AG04449 (cell line): ENCODE data around the gene PLA2G2D.

Experiments used
- CTCF ChIA-PET: fragments of 350-600 bp; formaldehyde crosslinking; extraction: SDS; loops from one replicate; lab custom pipeline; 2021; ENCODE audit warnings: antibody characterized with exemption; lab: Yijun Ruan, JAX
- POLR2A ChIA-PET: fragments of 400-600, 350-600 bp; formaldehyde crosslinking; extraction: SDS; loops from one replicate; lab custom pipeline; 2020; ENCODE audit warnings: antibody characterized with exemption, inconsistent platforms; lab: Yijun Ruan, JAX
- DNase-seq: peaks from one replicate; pipeline ENCODE4 v3.0.0-alpha.2; 2010; ENCODE audit warnings: low read depth, low spot score
- H3K4me3 ChIP-seq: 2 replicates; pipeline ENCODE4 v1.5.1; 2011; ENCODE audit warnings: low read depth, mild to moderate bottlenecking, control low read depth, low read length
- TF ChIP-seq, protein P1 (sequence below): IDR thresholded peaks from one replicate; pipeline ENCODE4 v1.5.1; 2011; ENCODE audit warnings: mild to moderate bottlenecking, moderate library complexity, low read length, control low read depth, inconsistent platforms; ENCODE audit not compliant: insufficient read depth; ENCODE audit errors: missing control alignments

The PLA2G2D gene

DNA sequence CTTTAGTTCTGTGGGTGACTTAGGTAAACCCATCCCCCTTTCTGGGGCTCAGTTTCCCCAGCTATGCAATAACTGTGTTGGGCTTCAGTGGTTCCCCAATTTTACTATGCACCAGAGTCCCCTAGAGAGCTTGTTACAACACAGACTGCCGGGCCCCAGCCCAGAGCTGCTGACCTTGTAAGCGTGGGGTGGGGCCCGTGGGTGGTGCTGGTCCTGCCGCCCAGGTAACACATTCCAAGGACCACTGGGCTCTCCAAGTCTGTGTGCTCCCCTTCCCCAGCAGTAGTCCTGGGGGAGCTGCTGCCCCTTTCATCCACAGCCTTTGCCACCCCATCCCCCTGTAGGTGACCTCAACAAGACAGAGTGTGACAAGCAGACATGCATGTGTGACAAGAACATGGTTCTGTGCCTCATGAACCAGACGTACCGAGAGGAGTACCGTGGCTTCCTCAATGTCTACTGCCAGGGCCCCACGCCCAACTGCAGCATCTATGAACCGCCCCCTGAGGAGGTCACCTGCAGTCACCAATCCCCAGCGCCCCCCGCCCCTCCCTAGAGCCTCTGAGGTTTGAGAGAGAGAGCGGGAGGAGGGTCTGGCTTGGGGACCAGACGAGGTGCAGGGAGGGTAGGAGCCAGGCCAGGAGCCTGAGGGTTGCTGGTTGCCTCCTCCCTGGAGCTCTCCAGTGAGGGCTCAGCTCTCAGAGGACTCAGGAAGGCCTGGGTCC, 28.7 kb upstream of the PLA2G2D start:
- no peak overlapping the region for H3K4me3 ChIP-seq
- CTCF ChIA-PET: interaction anchor here (0.7 to 3.7 kb wide), 5 partner anchors 46 to 386 kb away, joined by 3 to 22 read pairs (median 4); no protein-coding TSS in a partner anchor
- POLR2A ChIA-PET: no interaction called here
- no peak for DNase-seq
- TF ChIP-seq, protein P1, sequence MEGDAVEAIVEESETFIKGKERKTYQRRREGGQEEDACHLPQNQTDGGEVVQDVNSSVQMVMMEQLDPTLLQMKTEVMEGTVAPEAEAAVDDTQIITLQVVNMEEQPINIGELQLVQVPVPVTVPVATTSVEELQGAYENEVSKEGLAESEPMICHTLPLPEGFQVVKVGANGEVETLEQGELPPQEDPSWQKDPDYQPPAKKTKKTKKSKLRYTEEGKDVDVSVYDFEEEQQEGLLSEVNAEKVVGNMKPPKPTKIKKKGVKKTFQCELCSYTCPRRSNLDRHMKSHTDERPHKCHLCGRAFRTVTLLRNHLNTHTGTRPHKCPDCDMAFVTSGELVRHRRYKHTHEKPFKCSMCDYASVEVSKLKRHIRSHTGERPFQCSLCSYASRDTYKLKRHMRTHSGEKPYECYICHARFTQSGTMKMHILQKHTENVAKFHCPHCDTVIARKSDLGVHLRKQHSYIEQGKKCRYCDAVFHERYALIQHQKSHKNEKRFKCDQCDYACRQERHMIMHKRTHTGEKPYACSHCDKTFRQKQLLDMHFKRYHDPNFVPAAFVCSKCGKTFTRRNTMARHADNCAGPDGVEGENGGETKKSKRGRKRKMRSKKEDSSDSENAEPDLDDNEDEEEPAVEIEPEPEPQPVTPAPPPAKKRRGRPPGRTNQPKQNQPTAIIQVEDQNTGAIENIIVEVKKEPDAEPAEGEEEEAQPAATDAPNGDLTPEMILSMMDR: no peak

DNA sequence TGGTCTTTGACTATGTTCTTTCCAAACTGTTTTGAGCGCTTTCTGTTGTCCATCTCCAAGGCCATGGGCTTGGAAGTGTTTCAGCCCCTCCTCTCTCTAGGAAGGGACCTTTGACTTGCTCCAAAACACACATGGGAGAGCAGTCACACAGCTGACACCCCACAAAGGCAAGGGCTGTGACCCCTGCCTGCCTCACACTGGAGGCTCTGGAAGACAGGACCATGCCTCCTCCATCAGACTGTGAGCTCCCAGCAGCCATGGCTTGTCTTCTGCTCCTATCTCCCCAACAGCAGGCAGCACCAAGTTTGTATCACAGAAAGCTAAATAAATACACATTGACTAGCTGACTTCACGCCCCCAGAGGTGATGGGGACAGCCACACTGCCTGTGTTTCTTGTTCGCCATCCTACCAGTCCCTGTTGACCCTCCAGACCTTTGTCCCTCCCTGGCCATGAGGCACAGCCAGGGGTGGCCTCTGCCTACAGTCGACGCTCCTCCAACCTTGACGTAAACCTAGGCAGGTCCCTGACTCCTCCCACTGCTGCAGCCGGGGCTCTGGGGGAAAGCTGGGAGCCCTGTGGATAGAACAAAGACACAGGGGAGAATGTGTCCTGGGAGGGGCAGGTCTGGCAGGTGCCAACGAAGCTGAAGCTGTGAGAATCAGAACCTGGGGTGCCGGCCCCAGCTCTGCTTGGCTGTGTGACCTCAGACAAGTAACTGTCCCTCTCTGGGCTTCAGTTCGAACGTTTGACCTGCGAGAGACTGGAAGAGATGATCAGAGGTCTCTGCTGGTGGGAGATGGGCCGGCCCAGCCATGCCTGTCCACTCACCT, 24.6 kb upstream of the PLA2G2D start:
- no peak overlapping the region for H3K4me3 ChIP-seq
- DNase-seq: no peak
- POLR2A ChIA-PET: no interaction called here
- TF ChIP-seq, protein P1: no peak
- CTCF ChIA-PET: interaction anchor here (1.6 to 2.8 kb wide), 2 partner anchors 9 to 226 kb away, joined by 6 to 19 read pairs; no protein-coding TSS in a partner anchor

DNA sequence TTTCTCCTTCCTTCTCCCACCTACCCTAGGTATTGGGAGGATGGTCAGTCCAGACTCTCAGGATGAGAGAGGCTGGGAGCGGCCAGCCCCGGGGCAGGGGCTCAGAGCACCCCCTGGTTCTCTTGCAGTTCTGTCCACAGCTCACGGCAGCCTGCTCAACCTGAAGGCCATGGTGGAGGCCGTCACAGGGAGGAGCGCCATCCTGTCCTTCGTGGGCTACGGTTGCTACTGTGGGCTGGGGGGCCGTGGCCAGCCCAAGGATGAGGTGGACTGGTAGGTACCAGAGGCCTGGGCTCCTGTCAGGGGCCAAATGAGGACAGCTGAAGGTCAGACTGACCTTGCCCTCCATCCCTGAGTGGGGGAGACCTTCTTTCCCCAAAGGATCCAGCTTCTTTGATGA, 24.0 kb upstream of the PLA2G2D start:
- ChIA-PET CTCF (interaction anchor here (1.6 to 2.8 kb wide), 2 partner anchors 9 to 225 kb away, joined by 6 to 19 read pairs; no protein-coding TSS in a partner anchor), POLR2A (no interaction called here)
- TF ChIP-seq, protein P1: no peak
- no peak for DNase-seq
- H3K4me3 ChIP-seq: no peak overlapping the region

DNA sequence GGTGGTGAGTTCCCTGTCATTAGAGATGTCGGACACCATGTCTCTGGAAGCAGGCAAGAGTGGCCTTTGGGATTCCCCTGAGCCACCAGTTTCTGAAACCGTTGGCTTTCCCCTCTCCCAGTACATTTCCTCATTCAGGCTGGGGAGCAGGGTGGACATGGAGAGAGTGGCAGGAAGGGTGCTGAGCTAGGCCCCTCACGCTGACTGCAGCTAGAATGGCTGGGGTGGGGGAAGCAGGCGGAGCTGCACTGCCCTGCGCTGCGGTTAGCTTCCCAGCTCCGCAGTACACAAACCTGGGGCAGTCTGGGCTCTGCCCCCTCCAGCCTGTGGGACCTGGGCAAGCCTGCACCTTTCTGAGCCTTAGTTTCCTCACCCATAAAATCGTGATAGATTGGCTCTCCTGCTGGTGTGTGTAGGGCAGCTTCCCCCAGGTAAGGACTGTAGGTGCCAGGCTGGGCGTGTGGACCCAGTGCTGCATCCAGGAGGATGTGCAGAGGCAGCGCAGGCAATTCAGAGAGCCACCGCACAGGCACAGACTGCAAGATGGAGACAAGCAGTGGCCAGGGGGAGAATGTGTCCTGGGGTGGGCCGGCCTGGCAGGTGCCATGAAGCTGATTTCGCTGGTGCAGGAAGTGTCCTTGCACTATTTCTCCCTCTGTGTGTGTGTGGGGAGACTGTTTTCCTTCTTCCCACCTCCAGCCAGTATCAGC, 22.8 kb upstream of the PLA2G2D start:
- no peak overlapping the region for H3K4me3 ChIP-seq
- CTCF ChIA-PET: interaction anchor here (2.8 kb wide), 1 partner anchor 10 kb away, joined by 19 read pairs; no protein-coding TSS in a partner anchor
- TF ChIP-seq, protein P1: no peak
- POLR2A ChIA-PET: no interaction called here
- DNase-seq: no peak

DNA sequence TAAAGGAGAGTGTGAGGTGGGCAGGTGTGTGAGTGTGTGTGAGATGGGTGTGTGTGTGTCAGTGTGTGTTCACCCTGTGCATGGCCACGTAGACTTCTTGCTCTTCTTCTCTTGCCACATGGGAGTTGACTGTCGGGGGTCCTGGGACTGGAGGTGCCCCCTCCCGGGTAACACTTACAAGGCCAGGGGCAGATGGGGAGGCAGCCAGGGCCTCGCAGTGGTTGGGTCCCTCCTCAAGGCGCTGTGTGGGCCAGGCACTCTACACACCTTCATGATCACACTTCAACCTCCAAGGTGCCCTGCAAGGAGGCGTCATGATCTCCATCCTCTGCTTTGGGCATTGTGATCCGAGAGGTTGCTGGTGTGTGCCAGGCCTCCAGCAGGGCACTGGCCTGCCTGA, 22.1 kb upstream of the PLA2G2D start:
- ChIA-PET CTCF (interaction anchor here (2.8 kb wide), 1 partner anchor 11 kb away, joined by 19 read pairs; no protein-coding TSS in a partner anchor), POLR2A (no interaction called here)

More for the DNA sequence above, 22.1 kb upstream of the PLA2G2D start:
- no peak for DNase-seq
- TF ChIP-seq, protein P1: no peak
- no peak overlapping the region for H3K4me3 ChIP-seq
